ENCODE results near the gene TMCC1.
"Not testable (repeated sequence)": the region's sequence is repeated elsewhere in the genome, so short reads cannot be mapped to it uniquely, and the experiment has no call there.

Gene TMCC1

DNA sequence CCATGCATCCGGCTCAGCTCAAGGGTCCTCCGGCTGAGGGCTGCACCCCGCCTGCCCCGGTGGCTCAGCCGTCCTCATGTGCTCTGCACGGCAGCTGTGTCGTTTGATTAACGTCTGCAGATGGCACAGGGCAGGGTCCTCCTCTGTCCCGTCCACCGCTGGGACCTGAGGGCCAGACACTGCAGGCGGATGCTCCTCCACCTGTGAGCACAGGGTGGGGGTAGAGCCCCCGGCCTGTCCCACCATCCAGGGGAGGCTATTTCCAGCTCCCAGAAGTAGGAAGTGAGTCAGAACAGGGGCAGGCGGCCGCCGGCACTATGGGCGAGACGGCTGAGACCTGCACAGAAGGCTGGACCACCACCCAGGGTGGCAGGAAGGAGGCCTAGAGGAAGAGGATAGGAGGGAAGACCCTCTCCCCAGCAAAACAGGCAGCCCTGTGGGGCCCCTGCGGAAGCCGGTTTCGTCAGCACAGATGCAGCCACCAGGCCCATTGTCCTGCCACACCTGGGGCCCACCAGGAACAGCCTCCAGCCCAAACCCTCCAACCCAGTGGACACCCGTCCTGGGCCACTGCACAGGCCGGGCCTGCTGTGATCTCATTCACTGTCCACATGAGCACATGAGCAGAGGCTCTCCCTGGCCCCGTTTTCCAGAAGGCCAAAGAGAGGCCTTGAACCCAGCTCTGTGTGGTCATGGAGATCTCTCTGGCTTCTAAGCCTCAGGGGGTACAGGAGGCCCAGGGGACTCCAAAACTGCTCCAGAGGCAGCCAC, 274.4 kb downstream of the TMCC1 start:
- no peak for DNase-seq

DNA sequence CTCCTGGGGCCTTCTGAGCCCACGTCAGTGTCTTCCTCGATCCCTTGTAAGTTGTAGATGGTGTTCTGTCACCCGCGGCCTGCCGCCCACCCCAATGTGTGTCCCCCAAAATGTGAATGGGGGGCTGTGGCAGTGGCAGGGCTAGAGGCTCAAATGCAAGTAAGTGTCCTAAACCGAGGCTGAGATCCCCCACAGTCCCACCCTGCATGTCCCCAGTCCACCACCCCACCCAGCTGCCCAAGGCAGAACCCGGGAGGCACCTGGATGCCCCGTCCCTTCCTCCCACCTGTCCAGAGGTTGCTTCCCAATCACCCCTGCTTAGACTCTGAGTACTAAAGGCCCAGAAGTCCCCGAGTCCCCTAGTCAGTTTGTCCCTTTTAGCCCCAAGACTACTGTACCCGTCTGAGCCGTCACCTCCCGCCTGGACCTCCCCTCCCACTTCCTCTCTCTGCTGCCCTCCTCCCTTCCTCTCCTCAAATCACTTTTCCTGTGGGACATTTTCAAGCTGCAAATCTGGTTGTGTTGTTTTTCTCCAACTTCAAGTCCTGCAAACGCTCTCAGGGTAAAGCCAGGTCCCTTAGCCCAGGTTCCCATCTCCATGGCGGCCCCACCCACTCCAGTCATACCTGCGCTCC, 275.2 kb downstream of the TMCC1 start:
- DNase-seq: peak; percentile 42

DNA sequence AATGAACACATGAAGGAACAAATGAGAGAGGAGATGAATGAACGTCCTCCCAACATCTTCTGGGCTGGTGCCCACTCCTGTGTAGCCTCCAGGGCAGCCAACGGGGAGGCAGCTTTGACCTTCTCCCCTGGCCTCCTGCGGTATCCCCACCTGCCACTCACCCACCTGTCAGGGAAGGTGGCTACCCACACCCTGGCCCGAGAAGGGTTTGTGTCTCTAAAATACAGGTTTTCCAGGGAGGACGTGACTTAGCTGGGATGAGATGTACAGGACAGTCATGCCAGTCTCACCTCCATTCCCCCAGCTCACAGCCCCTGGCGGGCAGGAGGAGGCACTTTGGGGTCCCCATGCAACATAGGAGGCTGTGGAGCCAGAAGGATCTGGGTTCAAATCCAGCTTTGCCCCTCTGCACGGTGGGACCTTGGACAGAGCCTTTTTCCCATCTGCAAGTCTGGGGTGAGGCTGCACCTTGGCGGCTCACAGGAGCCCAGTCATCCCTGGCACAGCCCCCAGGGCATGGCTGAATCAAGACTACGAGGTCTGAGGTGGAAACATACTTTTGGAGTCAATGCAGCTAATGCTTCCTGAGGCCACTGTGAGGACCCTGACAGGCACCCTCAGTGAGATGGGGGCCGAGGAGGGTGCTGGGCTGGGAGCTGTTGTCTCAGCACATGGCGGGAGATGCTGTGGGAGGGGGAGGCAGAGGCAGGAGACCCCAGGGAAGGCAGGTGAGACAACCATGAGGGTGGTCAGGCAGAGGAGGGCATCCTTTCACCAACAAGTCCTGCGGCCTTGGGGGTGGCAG, 275.9 kb downstream of the TMCC1 start:
- no peak for DNase-seq

DNA sequence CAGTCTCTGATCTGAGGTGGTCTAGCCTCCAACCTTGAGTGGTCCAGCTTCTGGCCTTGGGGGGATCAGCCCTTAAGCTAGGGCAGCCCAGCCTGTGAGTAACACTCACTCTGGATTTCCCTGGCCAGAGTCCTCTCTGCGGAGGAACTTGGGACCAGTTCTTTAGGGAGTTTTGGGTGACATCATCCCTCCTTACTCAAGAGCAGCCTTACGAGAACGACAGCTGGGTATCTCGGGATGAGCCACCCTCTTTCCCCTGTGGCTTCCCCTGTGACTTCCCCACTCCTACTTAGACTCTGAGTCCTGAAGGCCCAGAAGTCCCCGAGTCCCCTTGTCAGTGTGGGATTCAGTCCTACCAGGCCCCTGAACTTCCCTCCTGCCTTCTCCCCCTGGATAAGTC, 276.8 kb downstream of the TMCC1 start:
- peak; percentile 98 for DNase-seq

DNA sequence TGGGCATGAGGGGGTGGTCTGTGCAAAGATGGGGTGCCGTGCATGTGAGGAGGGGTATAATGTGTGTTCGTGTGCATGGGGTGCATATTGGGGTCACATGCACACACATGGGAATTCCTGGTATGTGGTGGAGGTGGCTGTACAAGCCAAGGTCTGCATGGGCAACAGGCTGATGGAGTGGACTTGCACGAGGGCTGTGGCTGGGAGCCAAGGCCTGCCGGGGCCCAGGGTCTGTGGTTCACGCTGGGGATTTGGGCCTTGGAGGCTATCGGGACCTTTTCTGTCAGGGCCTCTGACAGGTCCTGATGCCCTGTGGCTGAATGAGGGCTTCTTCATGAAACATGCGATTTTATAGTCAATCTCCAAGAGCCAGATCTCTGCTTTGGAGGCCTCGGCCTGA, 277.2 kb downstream of the TMCC1 start:
- no peak for DNase-seq

DNA sequence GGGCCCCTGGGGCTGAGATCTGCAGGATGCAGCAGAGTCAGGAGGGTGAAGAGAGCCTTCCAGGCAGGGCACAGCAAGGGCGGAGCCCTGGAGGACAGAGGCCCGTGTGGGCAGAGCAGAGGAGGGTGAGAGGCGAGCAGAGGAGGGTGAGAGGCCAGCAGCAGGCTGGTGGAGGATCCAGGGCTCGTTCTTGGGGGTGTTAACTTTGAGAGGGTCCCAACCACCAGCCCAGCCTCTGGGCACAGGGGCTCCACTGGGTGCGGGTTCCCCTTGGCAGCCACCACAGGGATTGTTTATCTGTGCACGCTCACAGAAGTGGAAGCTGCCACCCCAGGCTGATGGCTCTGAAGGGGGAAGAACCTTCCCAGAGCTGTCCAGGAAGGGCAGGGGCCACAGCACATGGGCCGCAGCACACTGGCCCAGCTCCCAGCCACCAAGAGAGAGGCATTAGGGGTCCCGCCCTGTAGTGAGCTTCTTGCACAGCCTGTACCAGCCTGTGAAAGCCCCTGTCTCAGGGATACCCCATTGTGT, 277.7 kb downstream of the TMCC1 start:
- no peak for DNase-seq

DNA sequence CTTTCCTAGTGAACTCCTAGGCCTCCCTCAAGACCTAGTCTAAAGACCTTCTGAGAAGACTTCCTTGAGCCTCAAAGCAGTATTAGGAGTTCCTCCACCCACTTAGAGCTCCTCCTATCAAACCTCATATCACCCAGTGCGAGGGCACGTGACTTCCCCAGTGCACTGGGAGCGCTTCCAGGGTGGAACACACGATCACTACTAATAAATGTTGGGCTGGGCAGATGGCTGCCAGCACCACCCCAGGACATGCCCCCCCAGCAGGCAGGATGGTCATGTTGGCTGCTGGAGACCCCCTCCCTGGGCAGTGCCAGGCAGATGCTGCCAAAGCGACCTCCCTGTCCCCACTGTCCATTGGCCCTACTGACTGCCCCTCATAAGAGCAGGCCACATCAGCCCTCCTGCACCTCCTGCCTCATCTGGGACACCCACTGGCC, 278.6 kb downstream of the TMCC1 start:
- peak; percentile 80 for DNase-seq

DNA sequence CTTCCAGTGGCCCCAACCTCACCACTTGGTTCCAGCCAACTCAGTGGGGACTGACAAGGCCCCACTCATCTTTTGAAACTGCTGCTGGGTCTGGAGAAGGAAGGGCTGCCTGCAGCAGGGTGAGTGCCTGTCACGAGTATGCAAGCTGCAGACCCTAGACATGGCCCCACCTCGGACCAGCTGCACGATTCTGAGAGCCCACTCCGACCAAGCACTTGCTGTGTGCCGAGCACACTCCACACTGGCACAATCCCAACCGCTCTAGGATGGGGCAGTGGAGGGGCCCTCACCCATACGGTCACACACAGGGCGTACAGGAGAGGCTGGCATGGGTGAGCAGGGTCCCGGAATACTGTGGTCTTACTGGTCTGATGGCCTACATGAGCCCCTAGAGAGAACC, 279.1 kb downstream of the TMCC1 start:
- DNase-seq: no peak

DNA sequence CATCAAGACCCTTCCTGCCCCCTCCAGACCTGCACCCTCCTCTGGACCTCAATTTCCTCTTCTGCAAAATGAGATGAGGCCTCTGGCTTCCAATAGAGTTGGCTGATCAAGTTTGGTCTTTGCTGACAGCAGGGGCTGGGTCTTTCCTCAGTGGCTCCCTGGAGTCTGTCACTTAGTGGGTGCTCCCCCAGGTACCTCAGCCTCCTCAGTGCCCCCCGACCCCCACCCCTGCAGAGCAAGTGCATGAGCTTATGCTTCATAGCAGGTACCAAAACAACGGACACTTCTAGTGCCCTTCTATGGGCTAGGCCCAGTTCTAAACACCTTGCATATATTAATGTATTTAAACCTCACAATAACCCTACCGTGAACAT, 280.2 kb downstream of the TMCC1 start:
- no peak for DNase-seq

DNA sequence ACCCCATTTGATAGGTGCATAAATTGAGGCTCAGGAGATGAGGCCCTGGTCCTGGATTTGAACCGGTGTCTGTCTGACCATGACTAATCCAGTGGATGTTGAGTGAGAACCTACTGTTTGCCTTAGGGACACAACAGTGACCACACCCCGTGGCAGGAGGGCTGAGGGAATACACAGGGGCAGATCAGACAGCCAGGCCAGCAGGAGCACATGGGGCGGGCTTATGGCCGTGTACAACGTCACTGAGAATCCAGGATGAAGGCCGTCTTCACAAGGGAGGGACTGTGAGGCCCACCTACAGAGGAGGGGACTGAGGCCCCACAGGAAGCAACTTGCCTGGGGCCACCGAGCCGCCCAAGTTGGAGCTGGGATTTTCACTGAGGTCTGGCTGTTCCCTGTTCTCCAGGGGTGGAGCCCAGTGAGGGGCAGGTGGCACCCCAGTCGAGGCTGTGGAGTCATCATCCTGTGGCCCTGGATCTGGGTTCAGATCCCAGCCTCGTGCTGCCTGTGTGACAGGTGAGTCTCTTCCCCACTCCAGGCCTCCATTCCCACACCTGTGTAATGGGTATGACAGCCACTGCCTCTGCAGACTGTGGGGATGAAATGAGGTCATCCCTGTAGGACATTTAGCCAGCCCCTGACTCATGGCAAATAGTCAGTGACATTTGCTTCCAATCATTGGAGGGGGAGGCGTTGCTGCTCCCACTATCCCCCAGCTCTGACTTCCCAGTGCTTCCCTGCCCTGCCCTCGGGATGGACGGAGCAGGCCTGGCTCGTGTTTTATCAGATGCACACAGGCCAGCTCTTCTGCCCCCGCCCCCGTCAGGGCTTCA, 280.8 kb downstream of the TMCC1 start:
- no peak for DNase-seq

DNA sequence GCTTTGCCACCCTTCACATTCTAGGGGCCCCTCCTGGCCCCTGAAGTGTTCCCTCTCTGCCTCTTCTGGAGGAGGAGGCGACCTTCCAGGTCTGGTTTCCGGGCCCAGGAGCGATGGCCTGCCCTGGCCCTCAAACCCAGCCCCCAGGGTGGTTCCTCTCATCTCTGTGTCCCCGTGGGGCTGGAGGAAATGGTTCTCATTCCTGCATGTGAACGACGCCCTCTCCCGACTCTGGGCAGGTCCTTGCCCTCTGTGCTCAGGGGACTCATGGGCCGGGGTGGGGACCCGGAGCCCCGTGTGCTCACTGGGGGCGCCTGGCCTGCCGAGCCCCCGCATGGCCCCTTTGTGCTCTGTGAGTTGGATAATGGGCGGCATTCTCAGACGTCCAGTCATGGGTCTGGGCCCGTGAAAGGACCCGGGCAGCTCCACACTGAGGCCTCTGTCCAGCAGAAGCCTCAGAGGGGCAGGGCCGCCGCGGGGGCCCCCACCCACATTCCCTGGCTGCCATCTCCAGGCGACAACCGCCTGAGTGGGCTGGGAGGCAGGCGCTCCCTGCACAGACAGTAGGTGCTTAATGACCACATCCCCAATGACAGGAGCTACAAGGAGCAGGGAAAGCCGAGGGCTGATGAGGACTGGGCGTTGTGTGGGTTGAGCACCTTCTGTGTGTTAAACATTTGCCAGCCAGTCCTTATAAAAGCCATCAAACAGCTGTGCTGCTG, 281.5 kb downstream of the TMCC1 start:
- no peak for DNase-seq

DNA sequence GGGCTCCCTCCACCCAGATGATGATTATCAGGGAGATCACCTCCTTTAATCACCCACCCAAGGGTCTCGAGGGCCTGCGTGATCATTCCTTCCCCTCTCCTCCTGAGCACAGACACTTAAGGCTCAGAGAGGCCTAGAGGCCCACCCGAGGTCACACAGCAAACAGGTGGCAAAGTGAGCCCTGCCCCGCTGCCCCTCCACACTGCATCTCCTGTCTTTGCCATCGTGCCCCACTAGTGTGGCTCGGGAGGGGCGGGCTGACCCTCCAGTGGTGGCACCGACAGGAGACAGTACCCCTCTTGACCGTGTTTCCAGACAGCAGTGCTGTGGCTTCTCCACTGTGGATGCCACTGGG, 282.1 kb downstream of the TMCC1 start:
- no peak for DNase-seq

DNA sequence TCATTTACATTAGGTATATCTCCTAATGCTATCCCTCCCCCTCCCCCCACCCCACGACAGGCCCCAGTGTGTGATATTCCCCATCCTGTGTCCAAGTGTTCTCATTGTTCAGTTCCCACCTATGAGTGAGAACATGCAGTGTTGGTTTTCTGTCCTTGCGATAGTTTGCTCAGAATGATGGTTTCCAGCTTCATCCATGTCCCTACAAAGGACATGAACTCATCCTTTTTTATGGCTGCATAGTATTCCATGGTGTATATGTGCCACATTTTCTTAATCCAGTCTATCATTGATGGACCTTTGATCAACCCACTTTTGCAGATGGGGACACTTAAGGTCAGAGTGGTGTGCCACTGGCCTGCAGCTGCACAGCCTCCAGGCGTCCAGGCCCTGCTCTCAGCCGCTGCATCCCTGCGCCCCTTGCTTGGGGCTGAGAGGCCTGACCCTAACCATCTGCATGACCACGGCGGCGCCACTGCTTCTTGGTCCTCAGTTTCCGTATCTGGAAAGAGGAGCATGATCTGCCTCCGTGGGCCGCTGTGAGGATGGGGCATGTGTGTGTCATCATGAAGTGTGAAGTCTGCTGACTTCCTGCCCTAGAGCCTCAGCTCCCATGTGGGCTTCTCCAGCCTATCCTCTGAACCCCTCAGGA, 282.6 kb downstream of the TMCC1 start:
- not testable (repeated sequence) for DNase-seq

DNA sequence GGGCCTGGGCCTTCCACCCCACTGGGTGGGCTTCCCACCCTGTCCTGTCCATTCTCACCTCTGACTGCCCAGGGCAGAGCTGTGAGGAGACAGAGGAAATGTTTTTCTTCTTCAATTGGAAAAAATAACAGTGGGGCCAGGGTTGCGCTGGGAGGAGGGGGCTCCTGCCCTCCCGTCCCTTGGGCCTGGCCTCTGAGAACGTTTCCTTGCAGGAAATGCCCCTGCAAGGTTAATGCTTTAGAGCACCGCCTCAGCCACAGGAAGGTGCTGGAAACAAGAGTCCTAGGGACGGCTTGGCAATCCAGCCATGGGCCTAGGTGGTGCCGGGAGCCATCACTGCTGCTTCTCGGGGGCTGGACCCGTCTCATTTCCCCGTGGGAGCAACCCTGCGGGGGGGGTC, 283.2 kb downstream of the TMCC1 start:
- DNase-seq: no peak

DNA sequence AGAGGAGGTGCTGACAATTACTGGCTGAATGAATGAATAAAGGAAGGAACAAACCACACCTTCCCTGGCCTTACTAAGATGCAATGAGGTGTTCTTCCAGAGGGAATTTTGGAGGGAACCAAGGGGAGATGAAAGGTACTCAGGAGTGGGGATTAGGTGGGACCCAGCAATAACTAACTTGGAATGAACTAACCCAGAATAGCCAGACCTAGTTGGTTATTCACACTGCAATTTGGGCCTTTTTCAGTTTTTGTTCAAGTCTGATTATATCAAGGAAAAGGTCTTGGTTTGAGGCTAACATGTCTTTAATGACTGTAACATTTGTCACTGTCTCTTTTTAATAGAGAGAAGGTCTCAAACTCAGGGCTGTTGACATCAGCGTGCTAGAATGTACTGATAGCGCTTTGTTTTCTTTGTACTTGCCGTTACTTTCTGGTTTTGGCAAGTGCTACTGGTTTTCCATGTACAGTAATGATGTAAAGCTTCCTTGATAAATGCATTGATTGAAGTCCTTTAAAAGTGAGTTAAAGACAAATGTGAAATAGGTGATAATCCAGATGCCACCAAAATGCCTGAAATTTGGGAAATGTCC, 283.8 kb downstream of the TMCC1 start:
- DNase-seq: no peak

DNA sequence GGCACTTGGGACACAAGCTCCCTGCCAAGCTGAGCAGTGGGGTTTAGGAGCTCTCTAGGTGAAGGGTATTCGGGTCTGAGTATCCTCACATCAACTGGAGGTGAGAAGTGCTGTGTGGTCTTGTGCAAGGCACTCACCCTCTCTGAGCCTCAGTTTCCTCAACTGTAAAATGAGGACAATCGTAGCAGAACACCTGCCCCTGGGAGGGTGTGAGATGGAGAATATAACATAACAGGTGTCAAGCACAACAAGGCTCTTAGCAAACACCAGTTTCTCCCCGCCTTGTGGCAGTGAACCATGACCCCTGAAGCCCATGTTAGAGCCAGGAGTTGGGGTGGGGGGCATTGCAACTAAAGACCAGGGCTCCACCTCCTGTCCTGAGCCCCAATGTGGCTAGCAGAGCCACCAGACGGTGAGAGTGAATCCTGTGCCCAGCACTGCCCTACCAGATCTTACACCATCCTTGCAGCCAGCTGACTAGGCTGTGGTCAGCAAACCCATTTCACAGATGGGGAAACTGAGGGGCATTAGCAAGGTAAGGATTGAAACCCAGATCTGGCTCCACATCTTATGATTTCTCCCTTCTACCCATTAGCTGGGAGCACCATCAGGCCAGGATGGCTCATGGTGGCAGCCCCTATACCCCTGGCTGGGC, 284.4 kb downstream of the TMCC1 start:
- DNase-seq: no peak

DNA sequence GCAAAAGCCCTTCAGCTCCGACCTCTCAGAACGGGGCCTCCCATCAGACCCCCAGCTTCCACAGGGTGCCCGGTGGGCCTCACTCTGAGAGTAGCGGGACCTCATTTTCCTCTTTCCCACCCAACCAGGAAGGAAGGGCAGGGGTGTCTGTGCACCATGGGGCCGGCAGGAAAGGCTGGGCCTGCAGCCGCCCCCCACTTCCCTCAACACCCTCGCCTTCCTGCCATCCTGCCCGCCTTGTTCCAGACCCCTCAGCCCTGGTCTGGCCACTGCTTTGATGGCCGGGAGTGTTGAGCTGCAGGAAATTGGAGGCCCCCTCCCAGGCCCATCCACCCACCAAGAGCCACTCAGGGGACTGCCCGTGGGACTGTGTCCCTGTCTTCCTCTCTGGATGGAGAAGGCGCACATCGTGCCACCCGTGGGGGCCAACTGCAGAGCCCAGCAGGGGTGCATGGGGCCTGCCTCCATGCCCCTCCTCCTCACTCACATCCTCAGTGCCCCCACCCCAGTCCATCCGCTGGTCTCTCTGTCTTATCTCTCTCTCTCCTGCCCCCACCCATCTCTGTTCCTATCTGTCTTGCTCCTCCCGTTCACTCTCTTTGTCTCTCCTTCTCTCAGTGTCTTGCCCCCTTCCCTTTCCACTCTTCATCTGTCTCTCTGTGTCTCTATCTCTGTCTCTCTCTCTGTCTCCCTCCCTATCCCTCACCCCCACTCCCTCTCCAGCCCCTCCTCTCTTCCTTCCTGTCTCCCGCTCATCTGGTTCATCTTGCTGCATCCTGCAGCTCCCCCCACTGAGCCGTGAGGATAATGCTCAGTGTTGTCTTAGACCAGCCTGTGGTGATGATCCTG, 285.2 kb downstream of the TMCC1 start:
- no peak for DNase-seq

DNA sequence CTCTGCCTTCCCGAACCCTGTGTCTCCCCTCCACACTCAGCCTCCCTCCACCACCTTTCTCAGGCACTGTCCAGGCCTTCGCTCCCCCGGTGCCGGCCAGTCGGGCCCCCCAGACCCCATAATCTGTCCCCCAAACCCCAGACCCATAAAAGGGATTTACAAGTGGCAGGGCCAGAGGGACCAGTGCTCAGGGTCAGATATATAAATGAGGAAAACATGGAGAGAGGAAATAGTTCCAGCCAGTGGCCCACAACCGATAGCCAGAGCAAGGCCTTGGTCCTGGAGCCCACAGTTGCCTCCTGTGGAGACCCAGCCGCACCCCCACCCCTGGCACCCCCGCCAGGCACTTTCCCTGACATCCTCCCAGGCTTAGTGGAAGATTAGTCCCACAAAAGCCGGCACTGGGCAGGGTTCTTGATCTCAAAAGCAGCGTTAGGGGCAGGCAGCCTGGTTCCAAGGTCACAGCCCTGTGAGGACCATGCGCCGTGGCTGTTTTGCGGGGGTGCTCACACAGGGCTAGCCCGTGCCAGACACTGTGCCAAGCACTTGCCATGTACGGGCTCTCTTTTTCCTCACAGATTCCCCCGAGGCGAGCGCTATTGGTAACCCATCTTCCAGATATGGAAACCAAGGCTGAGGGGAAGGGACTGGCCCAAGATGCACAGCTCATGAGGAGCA, 286.0 kb downstream of the TMCC1 start:
- no peak for DNase-seq

Measured in inflammatory macrophage treated with lipopolysaccharide for 4 hours (primary cell).